ENCODE data around the gene FOXP1.

DNA sequence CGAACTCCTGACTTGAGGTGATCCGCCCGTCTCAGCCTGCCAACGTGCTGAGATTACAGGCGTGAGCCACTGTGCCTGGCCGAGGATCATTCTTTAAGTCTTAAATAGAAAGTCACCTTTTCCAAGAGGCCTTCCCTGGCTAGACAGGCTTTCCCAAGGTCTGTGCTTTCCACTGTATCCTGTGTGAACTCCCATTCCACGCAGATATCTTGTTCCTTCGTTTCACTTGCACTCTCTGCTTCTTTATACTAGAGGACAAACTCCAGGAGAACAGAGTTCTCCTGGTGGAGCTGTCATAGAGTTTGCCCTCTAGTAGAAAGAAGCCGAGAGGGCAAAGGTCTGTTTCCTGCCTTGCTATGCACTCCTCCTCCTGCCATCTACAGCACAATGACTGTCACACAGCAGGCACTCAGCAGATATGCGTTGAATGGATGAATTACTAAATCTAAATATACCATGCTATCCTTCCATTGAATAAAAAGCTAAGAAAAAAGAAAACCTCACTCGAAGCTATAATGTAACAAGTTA, 211.2 kb downstream of the FOXP1 start:
- TF ChIP-seq, protein P1, sequence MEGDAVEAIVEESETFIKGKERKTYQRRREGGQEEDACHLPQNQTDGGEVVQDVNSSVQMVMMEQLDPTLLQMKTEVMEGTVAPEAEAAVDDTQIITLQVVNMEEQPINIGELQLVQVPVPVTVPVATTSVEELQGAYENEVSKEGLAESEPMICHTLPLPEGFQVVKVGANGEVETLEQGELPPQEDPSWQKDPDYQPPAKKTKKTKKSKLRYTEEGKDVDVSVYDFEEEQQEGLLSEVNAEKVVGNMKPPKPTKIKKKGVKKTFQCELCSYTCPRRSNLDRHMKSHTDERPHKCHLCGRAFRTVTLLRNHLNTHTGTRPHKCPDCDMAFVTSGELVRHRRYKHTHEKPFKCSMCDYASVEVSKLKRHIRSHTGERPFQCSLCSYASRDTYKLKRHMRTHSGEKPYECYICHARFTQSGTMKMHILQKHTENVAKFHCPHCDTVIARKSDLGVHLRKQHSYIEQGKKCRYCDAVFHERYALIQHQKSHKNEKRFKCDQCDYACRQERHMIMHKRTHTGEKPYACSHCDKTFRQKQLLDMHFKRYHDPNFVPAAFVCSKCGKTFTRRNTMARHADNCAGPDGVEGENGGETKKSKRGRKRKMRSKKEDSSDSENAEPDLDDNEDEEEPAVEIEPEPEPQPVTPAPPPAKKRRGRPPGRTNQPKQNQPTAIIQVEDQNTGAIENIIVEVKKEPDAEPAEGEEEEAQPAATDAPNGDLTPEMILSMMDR (IDR thresholded peaks at IDR 0.05; ENCODE audit: low read depth, low read length), result no peak
- no peak for TF ChIP-seq EZH2phosphoT487 (IDR thresholded peaks at IDR 0.05; ENCODE audit: low read depth)

Data from OCI-LY3 (cell line).